Measurements from ENCODE around the gene MBP. TPM values are rescaled to one million over a fixed set of nuclear protein-coding genes. Genes with fewer than 3 reads are reported as not detected.

MBP gene
- polyA plus RNA-seq, 1 donor: 12.9 TPM

DNA sequence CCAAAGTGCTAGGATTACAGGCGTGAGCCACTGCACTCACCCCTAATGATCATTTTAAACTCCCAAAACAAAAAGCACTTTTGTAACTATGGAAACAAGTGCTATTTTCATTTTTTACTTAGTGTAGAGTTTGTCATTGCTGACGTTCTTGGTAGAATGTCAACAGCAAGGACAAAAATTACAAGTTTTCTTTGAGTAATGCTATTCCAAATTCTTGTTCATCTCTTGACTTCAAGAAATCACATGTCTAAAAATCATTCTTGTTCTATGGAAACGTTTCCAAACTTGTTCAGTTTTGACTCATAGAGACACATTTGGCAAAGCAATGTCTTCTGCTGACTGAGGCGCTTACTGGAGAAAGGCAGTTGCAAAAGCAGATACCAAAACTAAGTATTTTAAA, 82.6 kb downstream of the MBP start:
- DNase-seq (ENCODE audit: low read depth): peak; percentile 78

DNA sequence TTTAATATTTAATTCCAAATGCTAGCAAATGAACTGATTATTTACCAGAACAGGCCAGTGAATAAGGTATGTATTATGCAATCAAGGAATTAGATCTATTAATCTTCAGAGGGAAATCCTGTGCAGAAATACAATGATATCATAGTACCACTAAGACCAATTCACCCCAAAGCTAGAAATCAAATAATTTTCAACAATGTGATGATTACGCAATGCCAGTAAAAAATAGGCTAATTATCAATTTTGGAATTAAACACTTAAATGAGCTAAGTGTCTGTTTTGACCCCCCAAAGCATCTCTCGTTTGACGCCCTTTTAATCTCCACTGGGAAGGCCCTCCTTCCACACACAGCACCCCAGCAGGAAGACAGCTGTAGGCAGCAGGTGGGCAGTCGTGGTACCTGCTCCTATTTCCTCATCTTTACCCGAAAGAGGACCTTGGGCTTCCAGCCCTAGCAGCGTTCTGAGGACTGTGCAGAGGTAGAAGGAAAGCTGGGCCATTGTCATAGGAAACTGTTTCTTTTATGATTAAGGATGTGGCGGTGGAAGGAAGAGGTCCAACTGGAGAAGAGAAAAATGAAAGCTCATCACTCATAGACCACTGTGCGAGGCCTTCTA, 84.7 kb downstream of the MBP start:
- DNase-seq (ENCODE audit: low read depth): no peak

DNA sequence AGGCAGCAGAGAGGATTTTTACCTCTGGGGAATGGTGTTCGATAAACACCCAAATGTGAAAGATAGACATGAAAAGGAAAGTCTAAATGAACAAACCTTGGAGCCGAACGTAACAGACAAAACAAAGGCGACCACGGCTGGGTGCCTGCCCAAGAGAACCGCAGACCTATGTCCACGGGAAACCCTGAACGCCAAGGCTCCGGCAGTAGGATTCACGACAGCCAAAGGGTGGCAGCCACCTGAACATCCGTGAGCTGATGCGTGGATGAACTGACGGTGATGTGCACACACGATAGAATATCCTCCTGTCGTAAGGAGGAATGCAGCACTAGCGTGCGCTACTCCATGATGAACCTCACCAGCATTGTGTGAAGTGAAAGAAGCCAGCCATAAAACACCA, 85.6 kb downstream of the MBP start:
- DNase-seq (ENCODE audit: low read depth): no peak

DNA sequence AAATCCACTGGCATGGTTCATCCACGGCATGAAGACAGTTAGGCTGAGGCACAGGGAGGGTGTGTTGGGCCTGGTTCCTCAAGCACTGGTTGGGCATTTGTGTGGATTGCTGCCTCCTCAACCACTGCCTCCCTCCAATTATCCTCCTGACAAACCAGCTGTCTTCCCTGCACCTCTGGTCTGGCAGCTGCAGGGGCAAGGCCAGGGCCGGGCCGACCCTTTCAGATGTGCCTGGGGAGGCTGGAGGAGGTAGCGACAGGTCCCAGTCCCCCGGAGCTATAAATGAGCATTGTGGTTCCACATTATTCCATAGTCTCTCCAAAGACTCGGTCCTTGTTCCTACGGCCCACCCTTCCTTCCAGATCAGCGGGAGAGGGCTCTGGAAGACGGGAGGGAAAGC, 86.2 kb downstream of the MBP start:
- no peak for DNase-seq (ENCODE audit: low read depth)

DNA sequence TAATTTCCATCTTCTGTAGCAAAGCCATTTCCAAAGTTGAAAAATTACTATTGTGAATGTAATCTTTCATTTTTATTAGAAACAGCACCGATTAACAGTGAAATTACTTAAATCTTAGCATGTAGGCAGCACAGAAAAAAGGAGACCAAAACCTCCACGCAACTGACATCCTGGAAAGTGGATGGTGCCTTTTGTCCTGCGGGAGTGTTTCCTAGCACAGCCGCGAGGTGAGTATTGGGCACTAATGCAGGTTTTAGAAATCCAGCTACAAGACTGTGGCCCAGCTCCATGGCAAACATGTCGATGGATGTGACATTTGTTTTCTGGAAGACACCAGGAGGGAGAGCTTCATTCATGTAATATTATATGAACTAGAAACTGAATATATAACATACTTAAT, 86.9 kb downstream of the MBP start:
- no peak for DNase-seq (ENCODE audit: low read depth)

DNA sequence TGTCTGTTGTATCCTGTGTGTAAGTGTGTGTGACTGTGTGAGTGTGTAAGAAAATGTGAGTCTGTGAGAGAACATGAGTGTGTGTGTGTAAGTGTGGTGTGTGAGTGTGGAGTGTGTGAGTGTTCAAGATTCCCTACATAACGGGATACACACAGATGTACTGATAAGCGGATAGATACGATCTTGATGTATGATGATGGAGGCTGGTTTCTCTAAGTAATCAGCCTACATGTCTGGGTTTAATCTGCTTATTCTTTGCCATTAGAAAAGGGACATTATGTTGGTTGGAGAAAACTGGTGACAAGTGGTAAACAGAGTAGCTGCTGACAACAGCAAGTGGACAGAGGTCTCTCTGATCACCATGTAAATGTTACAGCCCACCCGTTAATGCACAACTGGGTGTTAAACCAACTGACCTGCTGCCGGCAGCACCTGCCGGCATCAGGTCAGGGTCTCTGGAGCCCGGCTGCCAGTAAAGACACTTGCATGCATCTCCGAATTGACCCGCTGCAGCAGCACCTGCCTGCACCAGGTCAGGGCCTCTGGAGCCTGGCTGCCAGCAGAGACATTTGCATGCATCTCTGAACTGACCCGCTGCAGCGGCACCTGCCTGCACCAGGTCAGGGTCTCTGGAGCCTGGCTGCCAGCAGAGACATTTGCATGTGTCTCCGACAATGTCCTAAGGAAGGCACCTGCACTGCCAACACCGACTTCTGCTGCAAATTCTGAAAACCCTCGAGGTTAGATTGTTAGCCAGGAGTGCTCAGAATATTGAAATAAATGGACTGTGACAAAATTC, 87.5 kb downstream of the MBP start:
- DNase-seq (ENCODE audit: low read depth): no peak

DNA sequence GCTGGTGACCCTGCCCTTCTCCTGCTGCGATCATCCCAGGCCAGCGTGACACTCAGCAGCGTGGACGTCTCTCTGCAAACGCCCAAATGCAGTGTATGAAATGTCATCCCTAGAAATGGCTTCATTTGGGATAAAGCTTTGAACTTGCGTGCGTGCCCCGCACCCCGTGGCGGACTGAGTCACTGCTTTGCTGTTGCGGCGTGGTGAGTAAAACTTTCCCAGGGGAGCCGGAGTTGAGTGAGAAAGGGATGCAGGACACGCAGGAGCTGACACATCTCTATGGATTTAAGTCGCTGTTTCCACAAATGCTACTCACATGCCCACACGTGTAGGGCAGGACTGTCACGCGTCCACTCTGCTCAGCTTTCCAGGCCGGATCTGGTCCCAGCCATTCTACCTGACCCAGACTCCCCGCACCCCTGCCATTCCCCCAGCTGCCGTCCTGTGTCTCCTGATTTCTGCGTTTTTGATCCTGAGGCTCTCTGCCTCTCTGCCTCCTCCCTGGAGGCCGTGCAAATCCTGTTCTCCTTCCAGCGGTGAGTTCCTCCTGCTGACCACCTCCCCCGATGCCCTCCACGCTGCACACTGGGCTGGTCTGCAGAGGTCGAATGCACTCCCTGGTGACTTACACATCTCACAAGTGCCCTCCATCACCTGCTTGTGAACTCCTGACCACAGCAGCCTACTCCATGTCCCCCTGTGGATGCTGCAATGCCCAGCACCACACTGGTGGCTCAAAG, 88.9 kb downstream of the MBP start:
- no peak for DNase-seq (ENCODE audit: low read depth)

DNA sequence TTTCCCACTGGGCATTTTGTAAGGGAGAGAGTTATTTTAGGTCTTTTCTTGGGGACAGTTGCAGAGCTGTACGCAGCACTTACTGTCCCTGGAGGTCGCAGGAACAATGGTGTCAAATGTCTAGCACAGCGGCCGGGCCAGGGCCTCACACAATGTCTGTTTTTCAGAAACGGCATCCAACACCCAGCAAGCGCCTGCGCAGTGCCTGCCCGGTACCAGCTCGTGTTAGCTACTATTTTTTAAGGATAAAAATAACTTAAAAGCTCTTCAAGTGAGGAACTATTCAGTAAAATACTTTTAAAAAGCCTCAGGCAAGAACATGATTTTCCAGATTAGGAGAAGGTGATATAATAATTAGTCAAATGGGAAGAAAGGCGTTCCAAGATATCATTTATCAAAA, 90.0 kb downstream of the MBP start:
- DNase-seq (ENCODE audit: low read depth): no peak

DNA sequence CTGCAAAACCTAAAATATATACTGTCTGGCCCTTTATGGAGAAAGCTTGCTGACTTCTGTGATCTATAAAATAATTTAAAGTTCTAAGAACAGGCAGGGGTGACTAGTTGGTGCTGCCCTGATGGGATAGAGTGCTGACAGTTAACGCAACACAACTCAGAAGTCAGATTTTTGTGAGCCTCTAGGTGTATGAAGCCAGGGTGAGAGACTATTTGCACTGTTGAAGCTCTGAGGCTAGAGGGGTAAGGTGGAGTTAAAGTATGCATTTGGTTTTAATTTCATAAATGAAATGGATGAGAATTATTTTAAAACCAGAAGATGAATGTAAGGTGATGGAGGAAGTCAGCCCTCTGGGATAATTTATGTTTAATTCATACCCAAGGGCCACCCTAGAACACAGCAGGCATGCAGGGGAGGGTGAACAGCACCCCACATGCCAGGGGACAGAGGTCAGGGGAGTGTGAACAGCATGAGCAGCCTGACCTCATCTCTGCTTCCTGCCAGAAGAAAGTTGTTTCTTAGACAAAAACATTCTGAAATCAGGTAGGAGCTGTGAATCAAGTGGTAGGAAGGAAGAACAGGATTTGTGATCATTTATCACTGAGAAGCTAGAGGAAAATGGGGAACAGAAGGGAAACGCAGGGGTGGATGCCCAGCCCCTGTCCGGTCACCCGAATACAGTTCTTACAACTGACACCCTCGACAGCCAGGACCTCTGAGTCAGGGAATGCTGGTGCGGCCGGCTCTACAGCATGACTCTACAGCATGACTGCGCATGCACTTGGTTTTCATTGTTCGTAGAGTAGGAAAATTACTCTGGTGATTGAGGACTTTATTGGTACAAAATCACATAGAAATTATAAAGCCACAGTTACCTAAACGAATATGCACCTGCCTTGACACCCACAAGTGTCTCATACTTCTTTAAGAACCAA, 93.1 kb downstream of the MBP start:
- no peak for DNase-seq (ENCODE audit: low read depth)

DNA sequence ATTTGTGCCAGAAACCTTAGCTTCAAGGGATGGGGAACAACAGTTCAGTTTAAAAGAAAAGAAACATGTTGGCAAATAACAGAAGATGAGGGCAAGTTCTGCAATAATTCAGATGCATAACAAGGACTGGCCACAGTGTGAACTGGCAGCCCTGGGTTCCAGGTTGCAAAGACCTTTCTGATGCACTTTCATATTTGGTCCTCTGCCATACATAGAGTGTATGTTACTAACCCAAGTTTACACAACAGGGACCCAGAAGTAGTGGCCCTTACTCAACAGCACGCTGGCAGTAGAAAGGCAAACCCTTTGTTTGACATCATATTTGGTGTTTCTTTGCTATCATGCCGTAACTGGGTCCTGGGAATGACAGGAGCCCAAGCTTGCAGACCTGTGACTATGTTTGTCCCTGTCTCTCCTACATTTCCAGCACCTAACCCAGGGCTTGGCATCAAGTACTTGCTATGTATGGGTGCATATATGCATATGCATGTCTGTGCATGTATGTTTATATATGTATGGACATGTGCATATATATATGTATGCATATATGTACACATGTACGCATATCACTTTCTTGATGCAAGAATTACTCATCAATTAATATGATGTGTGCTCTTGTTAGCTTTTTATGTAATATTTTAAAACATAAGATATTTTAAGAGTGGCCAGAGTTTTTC, 94.3 kb downstream of the MBP start:
- DNase-seq (ENCODE audit: low read depth): no peak

DNA sequence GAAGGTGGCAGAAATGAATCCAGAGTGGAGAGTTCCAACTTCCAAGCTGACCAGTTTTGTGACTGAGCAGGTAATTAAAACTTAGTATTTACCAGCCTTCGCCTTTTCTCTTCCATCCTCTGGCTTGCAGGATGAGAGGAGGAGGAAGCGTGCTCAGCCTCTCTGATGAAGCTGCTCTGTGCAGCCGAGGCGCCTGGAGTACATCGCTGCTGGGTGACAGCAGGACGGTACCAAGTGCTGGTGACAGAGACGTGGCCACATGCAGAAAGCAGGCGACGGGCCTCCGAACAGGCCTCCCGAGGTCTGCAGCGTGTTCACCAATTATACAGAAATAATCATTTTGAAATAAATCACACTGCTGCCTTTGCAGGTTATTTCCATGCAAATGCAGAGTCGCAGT, 95.0 kb downstream of the MBP start:
- DNase-seq (ENCODE audit: low read depth): no peak

DNA sequence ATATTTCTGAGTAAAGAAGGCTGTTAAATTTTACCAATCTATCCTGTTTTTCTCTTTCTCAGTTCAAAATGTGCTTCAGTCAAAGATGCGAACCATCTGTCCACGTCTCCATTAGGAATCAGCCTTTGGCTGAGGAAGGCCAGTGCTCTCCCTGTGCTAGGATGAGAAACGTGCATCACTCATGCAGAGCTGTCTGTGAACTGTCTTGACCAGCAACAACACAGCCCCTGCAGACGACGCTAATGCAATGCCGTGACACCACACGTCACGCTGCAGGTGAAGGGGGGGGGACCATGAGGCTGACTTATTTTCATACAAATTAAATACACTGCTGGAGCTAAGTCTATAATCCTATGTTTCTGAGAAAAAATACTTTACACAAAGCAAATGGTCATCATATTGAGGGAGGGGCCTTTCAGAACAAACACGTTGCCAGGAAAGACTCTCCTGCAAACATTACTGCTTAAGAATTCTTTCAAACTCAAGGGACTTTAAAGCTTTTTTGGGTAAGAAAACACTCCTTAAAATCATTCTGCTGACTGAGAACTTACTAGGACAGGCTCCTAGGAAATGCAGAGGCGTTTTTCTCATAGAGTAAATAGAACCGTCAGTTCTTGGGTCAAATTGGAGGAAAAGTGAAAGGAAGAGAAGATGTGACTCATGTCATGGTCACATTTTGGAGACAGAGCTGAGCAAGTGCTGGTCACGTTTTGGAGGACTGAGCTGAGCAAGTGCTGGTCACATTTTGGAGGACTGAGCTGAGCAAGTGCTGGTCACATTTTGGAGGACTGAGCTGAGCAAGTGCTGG, 97.0 kb downstream of the MBP start:
- DNase-seq (ENCODE audit: low read depth): no peak

DNA sequence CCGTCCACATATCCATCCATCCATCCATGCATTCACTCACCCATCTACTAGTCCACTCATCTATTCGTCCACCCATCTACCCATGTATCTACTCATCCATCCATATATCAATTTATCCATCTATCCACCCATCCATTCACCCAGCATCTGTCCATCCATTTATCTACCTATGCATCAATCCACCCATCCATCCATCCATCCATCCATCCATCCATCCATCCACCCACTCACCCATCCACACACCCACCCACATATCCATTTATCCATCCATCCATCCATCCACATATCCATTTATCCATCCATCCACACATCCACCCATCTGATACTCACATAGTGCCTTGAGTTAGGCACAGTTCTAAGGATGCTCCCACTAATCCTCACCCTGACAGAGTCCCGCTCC, 99.0 kb downstream of the MBP start:
- DNase-seq (ENCODE audit: low read depth): no peak

DNA sequence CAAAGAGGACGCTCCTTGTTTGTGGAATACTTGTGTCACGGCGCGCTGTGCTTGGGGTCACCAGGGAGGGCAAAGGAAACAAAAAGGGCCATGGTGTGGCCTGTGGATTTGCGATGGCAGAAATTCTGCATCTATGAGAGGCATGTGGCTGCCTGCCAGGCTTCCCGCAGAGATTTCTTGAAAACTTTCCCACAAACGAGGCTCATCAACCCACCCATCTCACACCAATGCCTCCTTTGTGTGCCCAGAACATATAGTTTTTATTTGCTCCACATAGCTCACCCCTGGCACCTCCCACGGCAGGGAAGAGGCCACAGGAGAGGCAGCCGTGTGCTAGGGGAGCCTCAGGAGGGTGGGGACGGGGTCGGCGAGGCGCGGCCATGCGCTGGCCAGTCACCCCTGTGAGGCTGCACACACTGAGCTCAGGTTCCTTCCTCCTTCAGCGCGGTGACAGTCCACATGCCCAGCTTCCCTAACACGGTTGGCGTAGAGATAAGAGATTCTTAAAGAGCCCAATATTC, 100.3 kb downstream of the MBP start:
- DNase-seq (ENCODE audit: low read depth): no peak

DNA sequence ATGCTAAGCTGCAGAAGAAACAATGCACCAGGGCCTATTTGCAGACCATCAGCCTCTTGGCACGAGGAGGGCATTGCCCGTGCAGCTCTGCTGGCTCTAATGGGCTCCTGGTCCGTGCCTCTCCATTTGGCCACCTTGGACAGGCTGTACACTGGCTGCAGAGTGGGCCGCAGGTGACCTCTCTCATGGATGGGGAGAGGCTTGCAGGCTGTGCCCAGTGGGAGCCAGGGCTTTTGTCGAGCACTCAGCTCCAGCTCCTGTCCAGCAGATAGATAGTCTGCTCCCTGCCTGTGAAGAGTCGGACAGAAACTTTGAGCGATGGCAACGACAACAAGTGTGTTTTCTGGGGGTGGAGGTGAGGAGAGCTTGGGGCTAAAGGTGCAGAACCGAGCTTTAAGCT, 100.9 kb downstream of the MBP start:
- no peak for DNase-seq (ENCODE audit: low read depth)

DNA sequence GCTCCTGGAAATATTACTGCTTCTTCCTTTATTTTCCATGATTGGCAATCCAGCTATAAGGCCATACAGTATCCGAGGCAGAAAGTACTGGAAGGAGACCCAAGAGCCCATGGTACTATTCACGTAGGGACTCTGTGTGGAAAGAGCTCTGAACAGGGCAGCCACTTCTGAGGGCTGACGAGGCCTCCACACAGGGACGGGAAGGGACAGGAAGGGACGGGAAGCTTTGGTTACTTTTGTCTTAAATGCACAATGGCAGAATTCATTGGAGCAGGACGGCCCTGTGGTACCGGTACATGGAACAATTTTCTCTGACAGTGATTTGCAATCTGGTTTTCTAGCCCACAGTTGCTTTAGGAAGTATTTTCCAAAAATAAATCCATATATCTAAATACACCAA, 102.4 kb downstream of the MBP start:
- no peak for DNase-seq (ENCODE audit: low read depth)

DNA sequence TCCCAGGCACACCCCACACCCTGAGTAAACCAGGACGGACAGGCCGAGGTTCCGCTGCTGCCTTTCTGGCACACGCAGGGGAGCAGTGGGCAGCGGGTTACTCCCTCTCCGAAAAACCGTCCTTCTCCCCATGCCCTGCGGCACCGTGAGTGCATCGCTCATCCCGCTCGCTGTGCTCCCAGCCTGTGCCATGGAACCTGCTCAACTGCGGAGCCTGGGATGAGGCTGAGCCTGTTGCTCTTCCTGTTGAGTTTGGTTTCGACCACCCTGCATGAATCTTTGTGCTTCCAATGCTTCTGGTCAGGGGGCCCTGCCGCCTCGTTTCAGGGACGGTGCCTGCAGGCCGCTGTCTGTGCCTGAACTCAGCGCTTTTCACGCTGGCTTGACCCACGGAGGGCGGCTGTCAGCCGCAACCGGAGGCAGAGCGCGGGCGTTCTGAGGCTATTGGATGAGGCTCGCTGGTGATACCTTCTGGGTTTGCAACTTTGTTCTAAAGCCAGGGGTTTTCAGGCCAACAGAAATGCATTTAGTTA, 106.7 kb downstream of the MBP start:
- no peak for DNase-seq (ENCODE audit: low read depth)

DNA sequence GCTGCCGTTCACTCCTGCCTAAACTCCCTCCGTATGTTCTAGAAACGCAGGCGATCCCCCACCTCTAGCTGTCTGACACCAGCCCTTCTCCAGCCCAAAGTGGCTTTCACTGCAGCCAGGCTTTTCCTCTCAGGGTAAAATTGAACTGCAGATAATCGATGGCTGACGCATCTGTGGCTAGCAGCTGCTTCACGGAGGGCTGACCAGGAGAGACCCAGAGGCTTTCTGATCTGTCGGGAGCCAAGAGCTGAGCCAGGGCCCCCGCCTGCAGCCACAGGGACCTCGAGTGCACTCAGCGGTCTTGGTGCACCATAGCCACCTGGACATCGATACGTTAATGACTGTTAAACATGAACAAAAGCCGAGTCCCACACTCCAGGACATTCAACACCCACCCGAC, 107.5 kb downstream of the MBP start:
- DNase-seq (ENCODE audit: low read depth): no peak

DNA sequence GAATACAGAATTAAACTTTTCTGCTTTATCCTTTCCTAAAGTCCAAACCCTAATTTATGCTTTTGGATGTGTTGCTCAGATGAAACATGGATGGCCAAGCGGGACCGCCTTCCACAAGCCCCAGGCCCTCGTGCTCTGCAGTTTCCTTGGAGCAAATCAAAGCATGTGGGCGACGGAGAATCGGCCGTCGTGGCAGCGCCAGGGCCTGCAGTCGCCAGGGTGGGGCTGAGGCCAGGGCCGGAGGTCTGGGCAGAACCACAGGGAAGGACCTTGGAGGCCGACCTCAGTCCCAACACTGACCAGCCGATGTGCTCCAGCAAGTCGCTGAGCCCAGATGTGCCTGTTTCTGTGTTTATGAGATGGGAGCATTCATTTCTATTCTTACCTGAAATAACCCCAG, 108.1 kb downstream of the MBP start:
- no peak for DNase-seq (ENCODE audit: low read depth)

Measured in forelimb muscle (tissue), 1 donor.